Hepatocyte (in vitro differentiated cells): ENCODE data around the gene CENPE.

Source experiments
- CTCF ChIP-seq: fragments of 200-600 bp; sonication (generic); IDR thresholded peaks from 2 replicates; pipeline ENCODE4 v1.5.1; 2016; ENCODE audit warnings: antibody characterized with exemption, mild to moderate bottlenecking; ENCODE audit not compliant: poor library complexity
- EZH2 ChIP-seq: fragments of 200-600 bp; sonication (generic); IDR thresholded peaks from 2 replicates; pipeline ENCODE4 v1.6.1; 2016; ENCODE audit warnings: antibody characterized with exemption, mild to moderate bottlenecking, borderline replicate concordance
- EZH2phosphoT487 ChIP-seq: fragments of 200-600 bp; sonication (generic); IDR thresholded peaks from one replicate; pipeline ENCODE4 v1.6.1; 2018; ENCODE audit warnings: antibody characterized with exemption, mild to moderate bottlenecking, low read depth, moderate library complexity; ENCODE audit not compliant: unreplicated experiment, severe bottlenecking

- TF ChIP-seq CTCF (no peak), EZH2phosphoT487 (no peak), EZH2 (no peak)
These were observed 29.1 kb downstream of the CENPE start for GRCh38 chr4:103168993-103169392.
